ENCODE measurements around the gene WDR47. TPM values are rescaled to one million over a fixed set of nuclear protein-coding genes. Genes with fewer than 3 reads are reported as not detected.

WDR47 gene
- total RNA-seq (10 to 100 TPM; 13.9 to 16.3 (median 14.9) TPM), polyA plus RNA-seq (10 to 100 TPM in 1 of 3 donors, 1 to 10 TPM in 2; 5.7 to 19.6 (median 7.4) TPM)
- long read RNA-seq, donor 1, full-length matches to known transcripts, result 3 of 5 reads
- long read RNA-seq, donor 1, partial matches to known transcripts, result 0 of 5 reads
- long read RNA-seq, donor 1, other reads (novel, unspliced or antisense), result 2 of 5 reads
- long read RNA-seq, donor 2, full-length matches to known transcripts, result 10 of 16 reads
- long read RNA-seq, donor 2, partial matches to known transcripts, result 5 of 16 reads
- long read RNA-seq, donor 2, other reads (novel, unspliced or antisense), result 1 of 16 reads

DNA sequence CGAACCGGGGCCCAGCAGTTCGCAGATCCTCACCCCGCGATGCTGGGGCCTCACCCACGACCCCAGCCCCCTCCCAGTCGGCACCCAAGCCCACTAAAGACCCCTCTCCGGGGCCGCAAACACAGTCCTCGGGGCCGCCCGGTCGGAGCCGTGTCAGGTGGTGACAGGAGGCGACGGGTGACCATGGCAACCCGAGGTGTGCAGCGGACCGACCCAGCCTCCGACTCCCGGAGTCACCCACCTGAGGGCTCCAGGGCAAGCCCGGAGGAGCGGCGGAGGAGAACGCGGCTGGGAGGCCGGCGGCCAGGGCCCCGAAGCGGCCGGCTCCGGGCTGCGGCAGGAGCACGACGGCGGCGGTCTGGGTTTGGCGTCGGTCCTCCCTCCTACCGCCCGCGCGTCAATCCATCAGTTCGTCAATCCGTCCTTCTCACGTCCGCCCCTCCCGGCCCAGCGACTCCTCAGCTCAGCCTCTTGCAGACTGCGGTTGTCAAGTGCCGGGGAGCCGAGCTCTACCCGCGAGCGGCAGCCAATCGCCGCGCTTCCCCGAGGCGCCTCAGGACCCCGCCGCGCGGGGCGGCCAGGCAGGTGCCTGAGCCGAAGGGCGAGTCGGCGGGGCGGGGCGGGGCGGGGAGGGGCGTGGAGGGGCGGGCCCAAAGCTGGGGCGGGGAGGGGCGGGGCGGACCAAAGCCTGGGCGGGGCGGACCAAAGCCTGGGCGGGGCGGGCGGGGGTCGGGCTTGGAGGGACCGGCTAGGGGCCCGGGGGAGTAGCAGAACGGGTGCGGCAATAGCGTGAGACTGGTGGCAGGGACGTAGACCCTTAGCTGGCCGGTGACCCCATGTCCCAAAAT, at the start of gene WDR47:
Gene WDR47 (minus strand): TSS at position 482 of the 848 bp plus-strand sequence. CDS start 18,590 bp downstream, outside the sequence.
- DNase-seq, result peak; percentile 95 to 98
- intact Hi-C loops (cut with DNase I), result loop anchor here (5.0 to 10.0 kb wide), 3 partner anchors 35 to 77 kb away; partner anchors contain the start of genes TMEM167B (in 2 of the 2), CLCC1 (in 1 of the 2) and TAF13 (in 1 of the 2)
- Histone ChIP-seq H3K27me3 (ENCODE audit: insufficient read depth in 3 of 3, low read length in 2 of 3) (no peaks in the 10 kb centered on the region), H3K4me1 (peaks cover 11% of the 10 kb centered on the region), H3K27ac (peak within 1 kb of the TSS; percentile 85), H3K9me3 (no peaks in the 10 kb centered on the region), H3K36me3 (ENCODE audit: insufficient read depth in 1 of 2, low read depth in 1 of 2) (no peaks in the 10 kb centered on the region), H3K4me3 (peak within 1 kb of the TSS; percentile 98)
- 1% methylated on average over 48 to 90 of the region's 90 CpGs for WGBS, 3 donors
- ATAC-seq, result peak; percentile 98 to 100 (median 99)
- TF ChIP-seq, protein P1, sequence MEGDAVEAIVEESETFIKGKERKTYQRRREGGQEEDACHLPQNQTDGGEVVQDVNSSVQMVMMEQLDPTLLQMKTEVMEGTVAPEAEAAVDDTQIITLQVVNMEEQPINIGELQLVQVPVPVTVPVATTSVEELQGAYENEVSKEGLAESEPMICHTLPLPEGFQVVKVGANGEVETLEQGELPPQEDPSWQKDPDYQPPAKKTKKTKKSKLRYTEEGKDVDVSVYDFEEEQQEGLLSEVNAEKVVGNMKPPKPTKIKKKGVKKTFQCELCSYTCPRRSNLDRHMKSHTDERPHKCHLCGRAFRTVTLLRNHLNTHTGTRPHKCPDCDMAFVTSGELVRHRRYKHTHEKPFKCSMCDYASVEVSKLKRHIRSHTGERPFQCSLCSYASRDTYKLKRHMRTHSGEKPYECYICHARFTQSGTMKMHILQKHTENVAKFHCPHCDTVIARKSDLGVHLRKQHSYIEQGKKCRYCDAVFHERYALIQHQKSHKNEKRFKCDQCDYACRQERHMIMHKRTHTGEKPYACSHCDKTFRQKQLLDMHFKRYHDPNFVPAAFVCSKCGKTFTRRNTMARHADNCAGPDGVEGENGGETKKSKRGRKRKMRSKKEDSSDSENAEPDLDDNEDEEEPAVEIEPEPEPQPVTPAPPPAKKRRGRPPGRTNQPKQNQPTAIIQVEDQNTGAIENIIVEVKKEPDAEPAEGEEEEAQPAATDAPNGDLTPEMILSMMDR (IDR thresholded peaks at IDR 0.05), result no peak

DNA sequence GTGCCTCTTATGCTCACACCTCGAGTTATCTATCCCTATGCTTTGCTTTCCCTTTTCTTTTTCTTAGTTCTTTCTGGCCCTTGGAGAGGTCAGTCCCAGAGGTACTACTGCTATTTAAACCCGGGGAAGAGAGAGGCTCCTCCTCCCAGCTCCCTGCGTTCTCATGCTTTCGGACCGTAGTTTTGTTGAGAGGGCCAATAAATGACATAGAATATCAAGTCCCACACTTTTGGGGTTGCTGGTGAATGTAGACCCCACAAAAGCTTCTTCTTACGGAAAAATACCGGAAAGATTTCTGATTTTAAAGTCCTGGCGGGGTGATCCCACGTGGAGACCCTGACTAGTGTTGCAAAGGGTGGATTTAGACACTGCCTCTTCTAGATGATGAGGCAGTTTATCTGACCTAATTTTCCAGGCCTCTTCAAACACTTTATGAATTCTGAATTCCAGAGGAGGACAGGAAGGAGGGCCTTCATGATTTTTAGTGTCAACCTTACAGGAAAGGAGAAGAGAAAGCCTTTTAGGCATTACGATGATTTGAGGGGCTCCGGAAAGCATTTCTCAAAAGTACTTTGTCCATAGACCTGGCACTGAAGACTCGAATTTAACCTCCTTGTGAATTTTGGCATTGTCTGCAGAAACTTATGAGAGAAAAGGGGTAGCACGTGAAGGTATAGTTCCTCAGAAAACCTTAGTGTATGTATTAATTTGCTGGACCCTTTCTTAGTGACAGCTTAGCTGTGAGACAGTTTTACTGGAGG, 49.4 kb upstream of the WDR47 start:
- ATAC-seq, result peak; percentile 49 to 75 (median 62)
- TF ChIP-seq, protein P1 (IDR thresholded peaks at IDR 0.05), result no peak
- WGBS, 3 donors, result 2 to 3% (median 2%) methylated on average over 13 of the region's 13 CpGs
- Histone ChIP-seq H3K36me3 (ENCODE audit: insufficient read depth in 1 of 2, low read depth in 1 of 2) (peaks cover 6 to 38% of the 10 kb centered on the region in 2 donors), H3K27ac (peak overlapping the region; percentile 99), H3K9me3 (no peaks in the 10 kb centered on the region), H3K27me3 (ENCODE audit: insufficient read depth in 3 of 3, low read length in 2 of 3) (no peaks in the 10 kb centered on the region), H3K4me3 (peak overlapping the region; percentile 92), H3K4me1 (peaks cover 39% of the 10 kb centered on the region)
- DNase-seq, result no peak
- intact Hi-C loops (cut with DNase I), result loop anchor here (5.0 kb wide), 1 partner anchor 49 kb away; the partner anchor contains the start of gene WDR47 (in 2 of the 2)

DNA sequence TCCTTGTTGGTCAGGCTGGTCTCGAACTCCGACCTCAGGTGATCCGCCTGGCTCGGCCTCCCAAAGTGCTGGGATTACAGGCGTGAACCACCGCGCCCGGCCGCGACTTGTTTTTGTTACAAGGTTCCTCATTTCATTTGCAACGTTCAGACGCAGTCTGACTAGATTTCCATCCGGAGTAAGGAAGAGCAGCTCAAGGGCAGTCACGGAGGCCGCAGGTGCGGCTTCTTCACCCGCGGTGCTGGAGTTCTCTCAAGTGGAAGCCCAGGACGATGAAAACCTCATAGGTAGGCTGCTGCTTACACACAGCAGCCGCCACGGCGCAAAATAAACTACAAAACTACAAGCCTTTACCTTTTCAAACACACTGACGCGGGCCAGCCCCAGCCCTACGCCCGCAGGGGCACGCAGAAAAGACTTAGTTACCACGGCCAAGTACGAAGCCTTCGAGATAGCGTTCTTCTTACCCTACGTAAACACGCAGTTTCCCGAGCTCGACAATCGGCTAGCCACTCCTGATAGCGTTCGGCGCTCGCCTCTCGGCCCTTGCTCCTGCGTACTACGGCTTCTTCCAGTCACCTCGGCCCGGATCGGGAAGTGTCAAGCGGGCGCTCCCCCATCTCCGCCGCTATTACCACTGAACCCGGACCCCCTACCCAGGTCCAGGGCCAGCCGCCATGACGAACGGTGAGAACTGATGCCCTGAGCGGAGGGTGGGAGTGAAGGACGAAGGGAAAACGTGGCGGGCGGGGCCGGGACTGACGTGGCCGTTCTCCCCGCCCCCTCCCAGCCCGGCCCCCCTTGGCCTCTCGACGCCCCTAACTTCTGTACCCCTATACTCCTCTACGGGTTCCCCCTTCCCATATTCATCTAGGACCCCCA, 48.5 kb upstream of the WDR47 start, which contains the start of gene TMEM167B:
Gene TMEM167B (plus strand): TSS at position 569 of the 882 bp plus-strand sequence. CDS start 109 bp downstream, at position 678.
- whole genome bisulfite sequencing, 3 donors, result 2 to 5% (median 4%) methylated on average over 59 to 67 of the region's 67 CpGs

More for the DNA sequence above, 48.5 kb upstream of the WDR47 start, which contains the start of gene TMEM167B:
- DNase-seq, result peak; percentile 92 to 94
- Histone ChIP-seq H3K9me3 (no peaks in the 10 kb centered on the region), H3K36me3 (ENCODE audit: insufficient read depth in 1 of 2, low read depth in 1 of 2) (peaks cover 6 to 29% of the 10 kb centered on the region in 2 donors), H3K27ac (peak within 1 kb of the TSS; percentile 99), H3K4me3 (peak within 1 kb of the TSS; percentile 92), H3K27me3 (ENCODE audit: insufficient read depth in 3 of 3, low read length in 2 of 3) (no peaks in the 10 kb centered on the region), H3K4me1 (peaks cover 32% of the 10 kb centered on the region)
- intact Hi-C loops (cut with DNase I), result loop anchor here (5.0 kb wide), 1 partner anchor 48 kb away; the partner anchor contains the start of gene WDR47 (in 2 of the 2)
- peak; percentile 94 to 95 (median 94) for ATAC-seq
- TF ChIP-seq, protein P1 (IDR thresholded peaks at IDR 0.05), result no peak
